K562 treated with DMSO at 1 percent for 48 hours (cell line): Measurements from ENCODE around the gene PDE6C. TPM values are rescaled to one million over a fixed set of nuclear protein-coding genes. Genes with fewer than 3 reads are reported as not detected.

Experiments
- total RNA-seq: library from RNA; unstranded; fragments of 300-600 nt; gene quantifications from 2 replicates; pipeline ENCODE4 v1.2.3, GENCODE V29; 2022; ENCODE audit warnings: low replicate concordance; ENCODE audit errors: extremely low read depth

Gene PDE6C
- not detected in 2 replicates for total RNA-seq

DNA sequence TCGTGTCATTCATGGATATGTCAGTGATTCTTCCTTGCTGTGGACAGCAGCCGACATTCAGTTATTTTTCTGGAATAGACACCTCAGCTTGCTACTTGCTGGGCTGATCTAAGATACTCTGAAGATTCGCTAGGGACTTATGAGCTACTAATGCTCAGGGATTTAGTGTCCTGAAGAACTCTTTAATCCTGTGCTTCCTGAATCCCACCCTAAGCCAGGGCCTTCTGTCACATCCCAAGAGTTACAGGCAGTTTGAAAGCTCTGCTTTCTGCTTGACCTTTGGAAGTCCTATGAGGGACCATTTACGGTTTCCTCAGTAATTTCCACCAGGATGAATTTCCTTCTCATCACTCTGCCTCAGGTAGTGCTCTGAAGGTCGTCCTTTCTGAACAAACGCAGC, at the start of gene PDE6C:
Gene PDE6C, plus strand, starts transcription at position 227 of the 400 bp plus-strand sequence. CDS start 189 bp downstream, outside the sequence.

DNA sequence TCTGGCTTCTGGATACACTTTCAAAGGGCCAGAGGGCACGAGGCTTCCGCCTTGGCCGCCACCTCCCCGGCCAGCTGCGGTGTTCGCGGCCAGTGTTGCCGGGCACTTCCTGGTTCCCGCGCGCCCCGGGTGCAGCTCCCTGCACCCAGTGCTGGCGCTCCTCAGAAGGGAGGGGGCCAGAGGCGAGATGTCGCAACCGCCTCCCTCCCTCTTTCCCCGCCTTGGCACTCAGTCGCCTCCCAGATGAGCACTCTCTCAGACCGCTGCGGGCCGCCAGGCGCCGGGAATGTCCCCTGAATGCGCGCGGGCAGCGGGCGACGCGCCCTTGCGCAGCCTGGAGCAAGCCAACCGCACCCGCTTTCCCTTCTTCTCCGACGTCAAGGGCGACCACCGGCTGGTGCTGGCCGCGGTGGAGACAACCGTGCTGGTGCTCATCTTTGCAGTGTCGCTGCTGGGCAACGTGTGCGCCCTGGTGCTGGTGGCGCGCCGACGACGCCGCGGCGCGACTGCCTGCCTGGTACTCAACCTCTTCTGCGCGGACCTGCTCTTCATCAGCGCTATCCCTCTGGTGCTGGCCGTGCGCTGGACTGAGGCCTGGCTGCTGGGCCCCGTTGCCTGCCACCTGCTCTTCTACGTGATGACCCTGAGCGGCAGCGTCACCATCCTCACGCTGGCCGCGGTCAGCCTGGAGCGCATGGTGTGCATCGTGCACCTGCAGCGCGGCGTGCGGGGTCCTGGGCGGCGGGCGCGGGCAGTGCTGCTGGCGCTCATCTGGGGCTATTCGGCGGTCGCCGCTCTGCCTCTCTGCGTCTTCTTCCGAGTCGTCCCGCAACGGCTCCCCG, 45.7 kb upstream of the PDE6C start, which contains the start of gene FFAR4:
Gene FFAR4, plus strand, starts transcription at position 231 of the 842 bp plus-strand sequence. Its CDS starts 56 bp downstream, at position 287.

DNA sequence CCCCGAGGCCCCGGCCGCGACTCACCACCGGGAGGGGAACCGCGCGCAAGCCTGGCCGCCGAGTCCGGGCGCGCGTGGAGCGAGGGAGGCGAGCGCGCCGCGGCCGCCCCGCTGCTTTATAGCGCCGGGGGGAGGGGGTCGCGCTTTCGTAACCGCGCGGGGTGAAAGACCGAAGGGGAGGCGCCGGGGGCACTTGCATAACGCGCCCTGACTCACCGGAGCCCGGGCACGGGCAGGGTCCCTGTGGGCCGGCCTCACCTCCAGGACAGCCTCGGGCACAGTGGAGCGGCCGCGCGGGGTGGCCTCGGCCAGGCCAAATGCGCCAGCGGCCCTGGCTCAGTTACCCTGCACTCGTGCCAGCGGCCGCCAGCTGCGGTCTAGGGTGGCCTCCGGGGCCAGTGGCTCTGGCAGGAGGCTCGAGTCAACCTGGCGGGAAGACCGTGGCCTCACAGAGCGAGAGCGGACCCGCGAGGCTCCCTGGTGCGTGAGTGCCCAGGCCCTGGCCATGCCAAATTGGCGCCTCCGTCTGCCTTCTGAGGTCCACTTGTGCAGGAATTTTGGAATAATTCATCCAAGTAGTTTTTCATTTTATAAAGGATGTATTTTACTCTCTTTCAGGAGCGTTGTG, 11.1 kb upstream of the PDE6C start, which contains the start of gene RBP4:
Gene RBP4, minus strand, starts transcription at position 90 of the 628 bp plus-strand sequence. CDS start 207 bp downstream, outside the sequence.

DNA sequence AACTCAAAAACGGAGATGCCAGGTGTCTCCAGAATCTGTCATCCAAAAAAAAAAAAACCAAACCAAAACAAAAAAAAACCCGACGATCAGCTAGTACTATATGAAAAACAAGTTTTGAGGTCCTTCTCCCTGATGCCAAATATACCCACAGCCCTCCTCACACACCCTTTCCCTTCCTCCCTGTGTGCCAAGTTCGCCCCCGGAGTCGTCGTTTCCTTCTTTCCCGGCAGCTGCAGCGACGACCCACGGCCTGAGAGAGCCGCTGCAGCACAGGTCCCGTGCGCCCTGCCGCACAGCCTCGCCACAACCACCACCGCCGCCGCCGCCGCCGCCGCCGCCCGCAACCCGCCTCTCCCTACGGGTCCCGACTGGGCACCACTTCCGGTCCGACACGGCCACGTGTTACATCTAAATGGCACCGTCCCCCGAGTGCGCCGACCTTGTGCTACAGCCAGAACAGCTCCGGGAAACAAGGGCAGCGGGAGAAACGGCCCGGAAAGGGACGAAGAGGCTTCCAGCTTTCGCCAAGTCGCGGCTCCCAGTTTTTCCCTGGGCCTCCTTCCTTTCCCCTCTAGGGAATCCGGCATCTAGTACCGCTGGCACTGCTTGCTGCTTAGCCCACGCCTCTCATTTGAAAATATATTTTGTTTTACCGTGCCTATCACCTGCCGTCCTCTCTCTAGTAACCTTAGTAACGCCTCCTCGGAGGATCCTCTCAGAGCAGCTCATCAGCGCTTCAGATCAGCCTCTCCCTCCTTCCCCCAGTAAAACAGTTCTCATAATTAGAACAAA, 90.1 kb downstream of the PDE6C start, which contains the start of gene FRA10AC1:
Gene FRA10AC1, minus strand, starts transcription at position 383 of the 792 bp plus-strand sequence. CDS start 2,486 bp downstream, outside the sequence.

Other genes starting within 250 kb of the PDE6C start
- not detected in 2 replicates for gene MYOF, start 130.2 kb upstream of the PDE6C start, total RNA-seq
- not detected in 2 replicates for gene CEP55, start 115.9 kb upstream of the PDE6C start, total RNA-seq
- not detected in 2 replicates for gene FFAR4, start 45.9 kb upstream of the PDE6C start, total RNA-seq
- gene RBP4, start 11.3 kb upstream of the PDE6C start, total RNA-seq = not detected in 2 replicates
- not detected in 2 replicates for gene FRA10AC1, start 90.1 kb downstream of the PDE6C start, total RNA-seq
- gene LGI1, start 145.4 kb downstream of the PDE6C start, total RNA-seq = not detected in 2 replicates